HG03457 (cell line): ENCODE measurements around the gene F8.
"Not testable (repeated sequence)": the region's sequence is repeated elsewhere in the genome, so short reads cannot be mapped to it uniquely, and the experiment has no call there.

Source experiments
- ATAC-seq: cut with Tn5 transposase; IDR thresholded peaks from one replicate; pipeline ENCODE4 v1.9.1; 2021; ENCODE audit warnings: moderate number of reproducible peaks; ENCODE audit not compliant: unreplicated experiment

F8 gene

GRCh38 chrX:154986826-154987575 is 35.5 kb downstream of the F8 start:
- no peak for ATAC-seq

GRCh38 chrX:154981116-154981411 is 41.5 kb downstream of the F8 start:
- no peak for ATAC-seq

- peak; percentile 87 for ATAC-seq
Observed at GRCh38 chrX:154980330-154981115, 42.0 kb downstream of the F8 start.

GRCh38 chrX:154979629-154980028 is 42.9 kb downstream of the F8 start:
- no peak for ATAC-seq

- no peak for ATAC-seq
Observed at GRCh38 chrX:154968353-154968752, 54.2 kb downstream of the F8 start.

GRCh38 chrX:154967603-154968002 is 54.9 kb downstream of the F8 start:
- no peak for ATAC-seq

GRCh38 chrX:154961947-154962346 is 60.6 kb downstream of the F8 start:
- no peak for ATAC-seq

GRCh38 chrX:154955799-154956198 is 66.7 kb downstream of the F8 start:
- ATAC-seq = not testable (repeated sequence)

GRCh38 chrX:154939265-154939664 is 83.3 kb downstream of the F8 start:
- ATAC-seq = not testable (repeated sequence)

- not testable (repeated sequence) for ATAC-seq
Observed at GRCh38 chrX:154924771-154925170, 97.8 kb downstream of the F8 start.

- ATAC-seq = no peak
Observed at GRCh38 chrX:154918060-154918483, 104.5 kb downstream of the F8 start.

- no peak for ATAC-seq
Observed at GRCh38 chrX:154914052-154914451, 108.5 kb downstream of the F8 start.

GRCh38 chrX:154910528-154910927 is 112.0 kb downstream of the F8 start:
- ATAC-seq = not testable (repeated sequence)

- not testable (repeated sequence) for ATAC-seq
Observed at GRCh38 chrX:154910048-154910447, 112.5 kb downstream of the F8 start.

GRCh38 chrX:154908821-154909220 is 113.7 kb downstream of the F8 start:
- ATAC-seq = no peak

GRCh38 chrX:154902408-154902807 is 120.1 kb downstream of the F8 start:
- no peak for ATAC-seq

- no peak for ATAC-seq
Observed at GRCh38 chrX:154900323-154900722, 122.2 kb downstream of the F8 start.

GRCh38 chrX:154892296-154892695 is 130.2 kb downstream of the F8 start:
- ATAC-seq = no peak

- no peak for ATAC-seq
Observed at GRCh38 chrX:154890990-154891639, 131.4 kb downstream of the F8 start.

- peak; percentile 46 for ATAC-seq
Observed at GRCh38 chrX:154886789-154887221, 135.7 kb downstream of the F8 start.

GRCh38 chrX:154886069-154886788 is 136.3 kb downstream of the F8 start, which contains the start of gene F8A1:
TSS of gene F8A1 (plus strand) at chrX:154886355. CDS start at chrX:154886375, 20 bp downstream.
- ATAC-seq = peak; percentile 63
